GM23338 (cell line): ENCODE data around the gene CCNY. TPM values are rescaled to one million over a fixed set of nuclear protein-coding genes. Genes with fewer than 3 reads are reported as not detected.

ENCODE experiments used
- ATAC-seq: fragments of 200-7000 bp; cut with Tn5 transposase; 3 replicates; pipeline ENCODE4 v1.9.1; 2020
- DNase-seq: peaks from one replicate; pipeline ENCODE4 v3.0.0-alpha.2; 2015; ENCODE audit warnings: low spot score
- H2AFZ ChIP-seq: fragments of 200-600 bp; sonication (generic); 2 replicates; pipeline ENCODE4 v1.8.0; 2016; ENCODE audit warnings: antibody characterized with exemption, mild to moderate bottlenecking, moderate library complexity
- H3F3A ChIP-seq: fragments of 200-600 bp; sonication (generic); replicated peaks from 2 replicates; pipeline ENCODE4 v1.8.0; 2017; ENCODE audit warnings: antibody characterized with exemption, mixed run types, low read depth
- H3K27ac ChIP-seq: fragments of 200-600 bp; sonication (generic); 2 replicates; pipeline ENCODE4 v1.6.1; 2016; ENCODE audit warnings: low read depth
- H3K27me3 ChIP-seq: fragments of 200-600 bp; sonication (generic); 2 replicates; pipeline ENCODE4 v1.8.0; 2016; ENCODE audit warnings: mild to moderate bottlenecking, mixed run types, moderate library complexity; ENCODE audit not compliant: insufficient read depth
- H3K36me3 ChIP-seq: fragments of 200-600 bp; sonication (generic); 2 replicates; pipeline ENCODE4 v1.8.0; 2016; ENCODE audit warnings: mild to moderate bottlenecking; ENCODE audit not compliant: insufficient read depth
- H3K4me1 ChIP-seq: fragments of 200-600 bp; sonication (generic); 2 replicates; pipeline ENCODE4 v1.8.0; 2016; ENCODE audit warnings: mild to moderate bottlenecking, moderate library complexity; ENCODE audit not compliant: insufficient read depth
- H3K4me2 ChIP-seq: fragments of 200-600 bp; sonication (generic); 2 replicates; pipeline ENCODE4 v1.7.1; 2017; ENCODE audit warnings: mixed run types
- H3K4me3 ChIP-seq: fragments of 200-600 bp; sonication (generic); 2 replicates; pipeline ENCODE4 v1.6.1; 2016; ENCODE audit warnings: mixed run types
- H3K79me2 ChIP-seq: fragments of 200-600 bp; sonication (generic); replicated peaks from 2 replicates; pipeline ENCODE4 v1.8.0; 2017; ENCODE audit warnings: mild to moderate bottlenecking; ENCODE audit not compliant: insufficient read depth
- H3K9me2 ChIP-seq: fragments of 200-600 bp; sonication (generic); 2 replicates; pipeline ENCODE4 v1.8.0; 2017; ENCODE audit not compliant: insufficient read depth
- H4K20me1 ChIP-seq: fragments of 200-600 bp; sonication (generic); replicated peaks from 2 replicates; pipeline ENCODE4 v1.8.0; 2017; ENCODE audit warnings: mild to moderate bottlenecking; ENCODE audit not compliant: insufficient read depth
- H3K27ac Mint-ChIP-seq: 2 replicates; pipeline ENCODE4 v1.8.0; 2020; ENCODE audit warnings: inconsistent platforms, mild to moderate bottlenecking, moderate library complexity, mixed read lengths
- H3K27me3 Mint-ChIP-seq: 3 replicates; pipeline ENCODE4 v1.8.0; 2022; ENCODE audit warnings: low read depth, mild to moderate bottlenecking, moderate library complexity, mixed read lengths, inconsistent platforms; ENCODE audit not compliant: insufficient read depth, poor library complexity
- H3K36me3 Mint-ChIP-seq: 3 replicates; pipeline ENCODE4 v1.8.0; 2021; ENCODE audit warnings: low read depth, mild to moderate bottlenecking, inconsistent platforms, moderate library complexity, mixed read lengths
- H3K4me1 Mint-ChIP-seq: 3 replicates; pipeline ENCODE4 v1.8.0; 2020; ENCODE audit warnings: mild to moderate bottlenecking, inconsistent platforms, mixed read lengths
- H3K4me3 Mint-ChIP-seq: 3 replicates; pipeline ENCODE4 v1.8.0; 2021; ENCODE audit warnings: moderate library complexity, mild to moderate bottlenecking, inconsistent platforms, mixed read lengths
- H3K9me3 Mint-ChIP-seq: 3 replicates; pipeline ENCODE4 v1.8.0; 2020; ENCODE audit warnings: moderate library complexity, mild to moderate bottlenecking, inconsistent platforms, mixed read lengths
- NANOG ChIP-seq: IDR thresholded peaks from 2 replicates; pipeline ENCODE4 v1.6.1; 2016; ENCODE audit warnings: antibody characterized with exemption, borderline replicate concordance
- STAT1 ChIP-seq: IDR thresholded peaks from one replicate; pipeline ENCODE4 v1.6.1; 2016; ENCODE audit warnings: antibody characterized with exemption; ENCODE audit not compliant: unreplicated experiment
- polyA plus RNA-seq: library from polyadenylated mRNA; unstranded; fragments of >200 nt; fragmentation: Nextera tagmentation; extraction: Ambion mirVana; gene quantifications from 2 replicates; pipeline ENCODE4 v1.2.1, GENCODE V29; 2016
- total RNA-seq: library from RNA; depleted of rRNA; stranded (reverse); fragments of >200 nt; shearing (Covaris generic); gene quantifications from 2 replicates; pipeline ENCODE4 v1.2.3, GENCODE V29; 2014
- TF ChIP-seq, protein P1 (sequence below): fragments of 250-450 bp; sonication (Bioruptor Pico); IDR thresholded peaks from 2 replicates; pipeline ENCODE4 v1.5.0; 2020; ENCODE audit warnings: mild to moderate bottlenecking, moderate library complexity

Gene CCNY
- total and polyA plus RNA-seq, 2 experiments from 2014 or later = 14.2 to 29.0 TPM

- TF ChIP-seq, protein P1, sequence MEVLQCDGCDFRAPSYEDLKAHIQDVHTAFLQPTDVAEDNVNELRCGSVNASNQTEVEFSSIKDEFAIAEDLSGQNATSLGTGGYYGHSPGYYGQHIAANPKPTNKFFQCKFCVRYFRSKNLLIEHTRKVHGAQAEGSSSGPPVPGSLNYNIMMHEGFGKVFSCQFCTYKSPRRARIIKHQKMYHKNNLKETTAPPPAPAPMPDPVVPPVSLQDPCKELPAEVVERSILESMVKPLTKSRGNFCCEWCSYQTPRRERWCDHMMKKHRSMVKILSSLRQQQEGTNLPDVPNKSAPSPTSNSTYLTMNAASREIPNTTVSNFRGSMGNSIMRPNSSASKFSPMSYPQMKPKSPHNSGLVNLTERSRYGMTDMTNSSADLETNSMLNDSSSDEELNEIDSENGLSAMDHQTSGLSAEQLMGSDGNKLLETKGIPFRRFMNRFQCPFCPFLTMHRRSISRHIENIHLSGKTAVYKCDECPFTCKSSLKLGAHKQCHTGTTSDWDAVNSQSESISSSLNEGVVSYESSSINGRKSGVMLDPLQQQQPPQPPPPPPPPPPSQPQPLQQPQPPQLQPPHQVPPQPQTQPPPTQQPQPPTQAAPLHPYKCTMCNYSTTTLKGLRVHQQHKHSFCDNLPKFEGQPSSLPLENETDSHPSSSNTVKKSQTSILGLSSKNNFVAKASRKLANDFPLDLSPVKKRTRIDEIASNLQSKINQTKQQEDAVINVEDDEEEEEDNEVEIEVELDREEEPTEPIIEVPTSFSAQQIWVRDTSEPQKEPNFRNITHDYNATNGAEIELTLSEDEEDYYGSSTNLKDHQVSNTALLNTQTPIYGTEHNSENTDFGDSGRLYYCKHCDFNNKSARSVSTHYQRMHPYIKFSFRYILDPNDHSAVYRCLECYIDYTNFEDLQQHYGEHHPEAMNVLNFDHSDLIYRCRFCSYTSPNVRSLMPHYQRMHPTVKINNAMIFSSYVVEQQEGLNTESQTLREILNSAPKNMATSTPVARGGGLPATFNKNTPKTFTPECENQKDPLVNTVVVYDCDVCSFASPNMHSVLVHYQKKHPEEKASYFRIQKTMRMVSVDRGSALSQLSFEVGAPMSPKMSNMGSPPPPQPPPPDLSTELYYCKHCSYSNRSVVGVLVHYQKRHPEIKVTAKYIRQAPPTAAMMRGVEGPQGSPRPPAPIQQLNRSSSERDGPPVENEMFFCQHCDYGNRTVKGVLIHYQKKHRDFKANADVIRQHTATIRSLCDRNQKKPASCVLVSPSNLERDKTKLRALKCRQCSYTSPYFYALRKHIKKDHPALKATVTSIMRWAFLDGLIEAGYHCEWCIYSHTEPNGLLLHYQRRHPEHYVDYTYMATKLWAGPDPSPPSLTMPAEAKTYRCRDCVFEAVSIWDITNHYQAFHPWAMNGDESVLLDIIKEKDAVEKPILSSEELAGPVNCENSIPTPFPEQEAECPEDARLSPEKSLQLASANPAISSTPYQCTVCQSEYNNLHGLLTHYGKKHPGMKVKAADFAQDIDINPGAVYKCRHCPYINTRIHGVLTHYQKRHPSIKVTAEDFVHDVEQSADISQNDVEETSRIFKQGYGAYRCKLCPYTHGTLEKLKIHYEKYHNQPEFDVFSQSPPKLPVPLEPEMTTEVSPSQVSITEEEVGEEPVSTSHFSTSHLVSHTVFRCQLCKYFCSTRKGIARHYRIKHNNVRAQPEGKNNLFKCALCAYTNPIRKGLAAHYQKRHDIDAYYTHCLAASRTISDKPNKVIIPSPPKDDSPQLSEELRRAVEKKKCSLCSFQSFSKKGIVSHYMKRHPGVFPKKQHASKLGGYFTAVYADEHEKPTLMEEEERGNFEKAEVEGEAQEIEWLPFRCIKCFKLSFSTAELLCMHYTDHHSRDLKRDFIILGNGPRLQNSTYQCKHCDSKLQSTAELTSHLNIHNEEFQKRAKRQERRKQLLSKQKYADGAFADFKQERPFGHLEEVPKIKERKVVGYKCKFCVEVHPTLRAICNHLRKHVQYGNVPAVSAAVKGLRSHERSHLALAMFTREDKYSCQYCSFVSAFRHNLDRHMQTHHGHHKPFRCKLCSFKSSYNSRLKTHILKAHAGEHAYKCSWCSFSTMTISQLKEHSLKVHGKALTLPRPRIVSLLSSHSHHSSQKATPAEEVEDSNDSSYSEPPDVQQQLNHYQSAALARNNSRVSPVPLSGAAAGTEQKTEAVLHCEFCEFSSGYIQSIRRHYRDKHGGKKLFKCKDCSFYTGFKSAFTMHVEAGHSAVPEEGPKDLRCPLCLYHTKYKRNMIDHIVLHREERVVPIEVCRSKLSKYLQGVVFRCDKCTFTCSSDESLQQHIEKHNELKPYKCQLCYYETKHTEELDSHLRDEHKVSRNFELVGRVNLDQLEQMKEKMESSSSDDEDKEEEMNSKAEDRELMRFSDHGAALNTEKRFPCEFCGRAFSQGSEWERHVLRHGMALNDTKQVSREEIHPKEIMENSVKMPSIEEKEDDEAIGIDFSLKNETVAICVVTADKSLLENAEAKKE (CRISPR knock-in tag) = no peak
Measured at GRCh38 chr10:35511647-35512046, 175.3 kb downstream of the CCNY start (continued).

DNA sequence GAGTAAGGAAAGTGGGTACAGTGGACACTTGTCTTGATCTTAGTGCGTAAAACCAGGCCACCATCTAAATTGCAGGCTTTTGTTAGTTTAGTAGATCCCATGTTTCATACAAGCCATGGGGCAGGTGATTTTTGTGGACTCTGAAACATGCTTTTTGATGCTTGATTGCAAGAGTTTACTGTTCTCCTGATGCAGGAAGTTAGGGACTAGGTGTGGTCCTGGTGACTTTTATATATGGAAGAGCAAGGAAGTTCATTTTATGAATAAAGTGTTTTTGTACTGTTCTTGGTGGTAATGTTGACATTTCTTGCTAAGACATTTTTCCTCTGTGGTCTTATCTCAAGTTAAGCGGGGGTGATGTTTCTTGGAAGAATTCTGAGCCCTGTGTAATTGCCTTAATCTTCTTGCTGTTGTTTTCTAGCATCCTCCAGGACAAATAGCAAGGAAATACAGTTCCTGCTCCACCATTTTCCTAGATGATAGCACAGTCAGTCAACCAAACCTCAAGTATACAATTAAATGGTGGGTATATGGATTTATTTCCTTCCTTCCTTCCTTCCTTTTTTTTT, 179.9 kb downstream of the CCNY start:
- H3F3A ChIP-seq = no peaks in the 10 kb centered on the region
- H3K79me2 ChIP-seq = peaks cover 16% of the 10 kb centered on the region; the same call in 1 of the 2 replicates
- H4K20me1 ChIP-seq = no peaks in the 10 kb centered on the region
- Mint-ChIP-seq H3K4me1 (peaks cover 29% of the 10 kb centered on the region), H3K27me3 (peaks cover 2% of the 10 kb centered on the region), H3K9me3 (no peaks in the 10 kb centered on the region), H3K27ac (no peak overlapping the region), H3K36me3 (no peaks in the 10 kb centered on the region; the same call in 2 of the 3 replicates), H3K4me3 (no peak overlapping the region)
- no peak for TF ChIP-seq NANOG
- no peak for TF ChIP-seq STAT1
- TF ChIP-seq, protein P1 (CRISPR knock-in tag) = no peak
- no peak for ATAC-seq
- no peak overlapping the region for H3K27ac ChIP-seq
- no peak for DNase-seq
- H2AFZ ChIP-seq = no peak overlapping the region
- no peak overlapping the region for H3K4me2 ChIP-seq
- H3K36me3 ChIP-seq = no peaks in the 10 kb centered on the region
- no peak overlapping the region for H3K4me3 ChIP-seq
- no peaks in the 10 kb centered on the region for H3K9me2 ChIP-seq
- H3K27me3 ChIP-seq = no peaks in the 10 kb centered on the region
- peaks cover 18% of the 10 kb centered on the region for H3K4me1 ChIP-seq
